A673 (cell line): Measurements from ENCODE around the gene FITM1. TPM values are rescaled to one million over a fixed set of nuclear protein-coding genes. Genes with fewer than 3 reads are reported as not detected.

Source experiments
- BruUV-seq: library from RNA; stranded (reverse); fragments of 400-500 nt; replicated peaks from 2 replicates; lab custom pipeline; 2021; lab: Mats Ljungman, UMichigan
- CTCF ChIA-PET: fragments of 300-600 bp; sonication (Branson Sonifier 250); formaldehyde crosslinking; loops from one replicate; lab custom pipeline; 2022; ENCODE audit warnings: antibody characterized with exemption; lab: Charles Lee
- POLR2A ChIA-PET: fragments of 300-600 bp; sonication (Branson Sonifier 250); formaldehyde crosslinking; loops from one replicate; lab custom pipeline; 2022; ENCODE audit warnings: antibody characterized with exemption; ENCODE audit not compliant: low non-redundant PET; lab: Charles Lee
- DNase-seq: peaks from one replicate; pipeline ENCODE4 v3.0.0-alpha.2; 2015; ENCODE audit warnings: low spot score
- H3K27ac ChIP-seq: fragments of 200-600 bp; sonication (generic); 2 replicates; pipeline ENCODE4 v1.5.1; 2016; ENCODE audit warnings: mixed run types, low read depth, mild to moderate bottlenecking, mixed read lengths, antibody characterized with exemption, low read length; ENCODE audit not compliant: poor library complexity, severe bottlenecking
- H3K27me3 ChIP-seq: fragments of 200-600 bp; sonication (generic); replicated peaks from 2 replicates; pipeline ENCODE4 v1.6.1; 2017; ENCODE audit warnings: mixed run types, low read depth, mild to moderate bottlenecking, mixed read lengths, antibody characterized with exemption, low read length; ENCODE audit not compliant: insufficient read depth, poor library complexity
- H3K36me3 ChIP-seq: fragments of 200-600 bp; sonication (generic); 2 replicates; pipeline ENCODE4 v1.6.1; 2016; ENCODE audit warnings: mixed run types, mild to moderate bottlenecking, mixed read lengths, antibody characterized with exemption, low read length; ENCODE audit not compliant: insufficient read depth, poor library complexity, severe bottlenecking
- H3K4me1 ChIP-seq: fragments of 200-600 bp; sonication (generic); 2 replicates; pipeline ENCODE4 v1.6.1; 2017; ENCODE audit warnings: mixed run types, mild to moderate bottlenecking, mixed read lengths, antibody characterized with exemption, low read length; ENCODE audit not compliant: insufficient read depth, poor library complexity, severe bottlenecking
- H3K4me3 ChIP-seq: fragments of 200-600 bp; sonication (generic); 2 replicates; pipeline ENCODE4 v1.5.1; 2016; ENCODE audit warnings: low read depth, mixed run types, mild to moderate bottlenecking, mixed read lengths, low read length; ENCODE audit not compliant: poor library complexity, severe bottlenecking
- H3K9me3 ChIP-seq: fragments of 200-600 bp; sonication (generic); 2 replicates; pipeline ENCODE4 v1.6.1; 2016; ENCODE audit warnings: mixed run types, low read depth, mild to moderate bottlenecking, mixed read lengths, antibody characterized with exemption, low read length; ENCODE audit not compliant: poor library complexity, severe bottlenecking
- EZH2 ChIP-seq: fragments of 200-600 bp; sonication (generic); IDR thresholded peaks from 2 replicates; pipeline ENCODE4 v1.6.1; 2017; ENCODE audit warnings: borderline replicate concordance, low read depth, mild to moderate bottlenecking, mixed read lengths, antibody characterized with exemption, low read length; ENCODE audit not compliant: poor library complexity, severe bottlenecking
- intact Hi-C: fragments of 100-400 bp; cut with micrococcal nuclease; formaldehyde crosslinking; loops from one replicate; pipeline ENCODE4 v1.10.0; 2022; ENCODE audit not compliant: unreplicated experiment
- total RNA-seq: library from RNA; stranded (reverse); gene quantifications from 2 replicates; pipeline ENCODE4 v1.2.3, GENCODE V29; 2021
- TF ChIP-seq, protein P1 (sequence below): fragments of 300-800, 200-600 bp; sonication (generic); conservative IDR thresholded peaks from 2 replicates; pipeline ENCODE4 v1.5.1; 2017; ENCODE audit warnings: low read depth, mild to moderate bottlenecking, antibody characterized with exemption, low read length, moderate library complexity, mixed read lengths

FITM1 gene
- total RNA-seq, 1 experiment from 2014 or later = not detected

DNA sequence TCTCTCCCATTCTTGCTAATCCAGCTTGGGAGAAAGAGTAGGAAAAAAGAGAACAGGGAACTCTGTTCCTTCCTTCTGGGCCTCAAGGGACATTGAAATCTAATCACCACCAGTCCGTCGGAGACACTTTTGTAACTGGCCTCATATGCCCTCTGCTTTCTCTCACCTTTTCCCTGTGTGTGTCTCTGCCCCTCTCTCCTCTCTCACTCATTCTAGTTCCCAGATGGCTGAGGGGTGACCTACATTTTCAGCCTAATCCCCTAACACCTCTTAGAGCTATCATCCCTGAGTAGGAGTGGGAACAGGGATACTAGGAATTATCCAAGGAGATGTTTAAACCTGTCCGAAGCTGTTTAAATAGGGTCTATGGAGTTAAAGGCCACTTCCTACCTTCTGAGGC, 45.2 kb upstream of the FITM1 start:
- Histone ChIP-seq H3K36me3 (no peaks in the 10 kb centered on the region), H3K27me3 (peaks cover 9% of the 10 kb centered on the region), H3K27ac (no peak overlapping the region), H3K9me3 (no peaks in the 10 kb centered on the region), H3K4me1 (peaks cover 6% of the 10 kb centered on the region), H3K4me3 (no peak overlapping the region)
- no peak for TF ChIP-seq EZH2
- TF ChIP-seq, protein P1, sequence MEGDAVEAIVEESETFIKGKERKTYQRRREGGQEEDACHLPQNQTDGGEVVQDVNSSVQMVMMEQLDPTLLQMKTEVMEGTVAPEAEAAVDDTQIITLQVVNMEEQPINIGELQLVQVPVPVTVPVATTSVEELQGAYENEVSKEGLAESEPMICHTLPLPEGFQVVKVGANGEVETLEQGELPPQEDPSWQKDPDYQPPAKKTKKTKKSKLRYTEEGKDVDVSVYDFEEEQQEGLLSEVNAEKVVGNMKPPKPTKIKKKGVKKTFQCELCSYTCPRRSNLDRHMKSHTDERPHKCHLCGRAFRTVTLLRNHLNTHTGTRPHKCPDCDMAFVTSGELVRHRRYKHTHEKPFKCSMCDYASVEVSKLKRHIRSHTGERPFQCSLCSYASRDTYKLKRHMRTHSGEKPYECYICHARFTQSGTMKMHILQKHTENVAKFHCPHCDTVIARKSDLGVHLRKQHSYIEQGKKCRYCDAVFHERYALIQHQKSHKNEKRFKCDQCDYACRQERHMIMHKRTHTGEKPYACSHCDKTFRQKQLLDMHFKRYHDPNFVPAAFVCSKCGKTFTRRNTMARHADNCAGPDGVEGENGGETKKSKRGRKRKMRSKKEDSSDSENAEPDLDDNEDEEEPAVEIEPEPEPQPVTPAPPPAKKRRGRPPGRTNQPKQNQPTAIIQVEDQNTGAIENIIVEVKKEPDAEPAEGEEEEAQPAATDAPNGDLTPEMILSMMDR = no peak
- DNase-seq = no peak
- POLR2A ChIA-PET = no interaction called here
- no TSS peak for BruUV-seq
- intact Hi-C loops = no loop called here
- CTCF ChIA-PET = no interaction called here

DNA sequence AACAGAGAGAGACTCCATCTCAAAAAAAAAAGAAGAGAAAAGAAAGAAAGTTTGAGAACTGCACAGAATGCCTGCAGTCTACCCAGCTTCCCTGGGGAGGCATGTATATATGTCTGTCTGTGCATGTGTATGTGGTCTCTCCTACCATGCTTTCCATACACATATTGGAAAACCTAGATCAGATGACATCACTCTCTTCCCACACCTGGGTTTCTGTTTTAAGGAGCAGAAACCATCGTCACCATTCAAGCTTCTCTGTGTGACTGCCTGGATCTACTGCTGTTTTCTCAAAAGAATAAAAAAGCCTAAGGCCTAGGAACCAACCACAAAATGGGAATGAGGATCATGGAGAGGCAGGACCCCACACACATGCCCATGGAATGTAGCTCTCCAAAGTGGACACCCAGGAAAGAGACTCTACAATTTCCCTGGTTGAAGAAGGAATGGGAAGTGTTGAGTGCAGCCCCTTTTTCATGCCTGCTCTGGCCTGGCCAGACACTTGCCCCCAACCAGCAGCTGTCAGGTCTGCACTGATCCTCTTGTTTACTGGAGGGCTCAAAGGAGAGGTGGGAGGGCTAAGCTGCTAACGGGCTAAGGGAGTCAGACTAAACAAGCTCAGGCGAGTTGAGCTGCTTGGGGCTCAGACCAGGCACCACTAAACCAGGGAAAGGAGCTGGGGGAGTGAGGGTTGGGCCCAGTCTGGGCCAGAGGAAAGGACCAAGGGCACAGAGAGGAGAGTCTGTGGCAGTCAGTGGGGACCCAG, 44.1 kb upstream of the FITM1 start:
- Histone ChIP-seq H3K36me3 (no peaks in the 10 kb centered on the region), H3K27me3 (peaks cover 7% of the 10 kb centered on the region), H3K27ac (no peak overlapping the region), H3K9me3 (no peaks in the 10 kb centered on the region), H3K4me3 (no peak overlapping the region), H3K4me1 (no peaks in the 10 kb centered on the region)
- CTCF ChIA-PET = interaction anchor here (1.5 kb wide), 1 partner anchor 28 kb away, joined by 6 read pairs; no protein-coding TSS in a partner anchor
- POLR2A ChIA-PET = no interaction called here
- intact Hi-C loops = no loop called here
- no TSS peak for BruUV-seq
- TF ChIP-seq, protein P1 = no peak
- no peak for TF ChIP-seq EZH2
- no peak for DNase-seq

DNA sequence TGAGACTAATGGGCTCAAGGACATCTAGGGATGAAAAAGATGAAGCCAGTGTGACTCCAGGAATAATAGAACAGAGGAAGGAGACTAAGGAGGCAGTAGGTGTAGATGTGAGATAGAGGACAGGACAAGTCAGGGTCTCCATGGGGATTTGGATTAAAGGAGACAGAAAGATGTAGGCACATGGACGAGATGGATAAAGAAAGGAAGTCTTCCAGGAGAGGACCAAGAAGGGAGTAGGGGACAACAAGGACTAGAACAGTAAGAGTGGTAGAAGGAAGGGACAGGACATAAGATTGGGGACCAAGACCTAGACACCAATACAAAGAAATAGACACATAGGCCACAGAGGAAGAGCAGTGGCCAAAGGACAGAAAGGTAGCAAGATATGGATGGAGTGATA, 43.5 kb upstream of the FITM1 start:
- no peaks in the 10 kb centered on the region for H3K9me3 ChIP-seq
- intact Hi-C loops = no loop called here
- H3K27me3 ChIP-seq = peaks cover 2% of the 10 kb centered on the region
- no peaks in the 10 kb centered on the region for H3K4me1 ChIP-seq
- POLR2A ChIA-PET = no interaction called here
- H3K4me3 ChIP-seq = no peak overlapping the region
- no peak for DNase-seq
- CTCF ChIA-PET = interaction anchor here (1.5 kb wide), 1 partner anchor 29 kb away, joined by 6 read pairs; no protein-coding TSS in a partner anchor
- H3K36me3 ChIP-seq = no peaks in the 10 kb centered on the region
- no peak overlapping the region for H3K27ac ChIP-seq
- TF ChIP-seq EZH2 = no peak
- BruUV-seq = no TSS peak
